ENCODE results near the gene NAIF1.
"Not testable (repeated sequence)": the region's sequence is repeated elsewhere in the genome, so short reads cannot be mapped to it uniquely, and the experiment has no call there.

NAIF1 gene

DNA sequence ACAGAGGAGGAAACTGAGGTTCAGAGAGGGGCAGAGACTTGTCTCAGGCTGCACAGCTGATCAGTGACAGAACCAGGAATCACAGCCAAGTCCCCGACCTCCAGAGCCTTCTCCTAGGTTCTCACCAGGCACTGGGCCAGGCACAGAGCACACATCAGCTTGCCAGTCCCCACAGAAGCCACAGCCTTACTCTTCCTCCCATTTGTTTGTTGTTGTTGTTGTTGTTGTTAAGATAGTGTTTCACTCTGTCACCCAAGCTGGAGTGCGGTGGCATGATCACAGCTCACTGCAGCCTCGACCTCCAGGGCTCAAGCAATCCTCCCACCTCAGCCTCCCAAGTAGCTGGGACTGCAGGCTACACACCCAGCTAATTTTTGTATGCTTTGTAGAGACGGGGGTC is 41.4 kb downstream of the NAIF1 start:
- no peak for DNase-seq

DNA sequence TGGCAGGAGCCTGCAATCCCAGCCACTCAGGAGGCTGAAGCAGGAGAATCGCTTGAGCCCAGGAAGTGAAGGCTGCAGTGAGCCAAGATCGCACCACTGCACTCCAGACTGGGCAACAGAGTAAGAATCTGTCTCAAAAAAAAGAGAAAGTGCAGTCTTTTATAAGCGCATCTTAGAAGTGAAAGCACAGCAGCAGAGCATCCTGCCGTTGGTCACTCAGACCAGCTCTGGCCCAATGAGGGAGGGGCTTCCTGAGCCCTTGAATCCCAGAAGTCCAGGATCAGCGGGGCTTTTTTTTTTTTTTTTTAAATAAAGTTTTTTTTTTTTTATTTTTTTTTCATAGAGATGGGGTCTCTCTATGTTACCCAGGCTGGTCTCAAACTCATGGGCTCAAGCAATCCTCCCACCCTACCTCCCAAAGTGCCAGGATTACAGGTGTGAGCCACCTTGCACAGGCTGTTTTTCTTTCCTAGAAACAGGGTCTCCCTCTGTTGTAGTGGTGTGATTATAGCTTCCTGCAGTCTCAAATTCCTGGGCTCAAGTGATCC is 42.3 kb downstream of the NAIF1 start:
- no peak for DNase-seq

DNA sequence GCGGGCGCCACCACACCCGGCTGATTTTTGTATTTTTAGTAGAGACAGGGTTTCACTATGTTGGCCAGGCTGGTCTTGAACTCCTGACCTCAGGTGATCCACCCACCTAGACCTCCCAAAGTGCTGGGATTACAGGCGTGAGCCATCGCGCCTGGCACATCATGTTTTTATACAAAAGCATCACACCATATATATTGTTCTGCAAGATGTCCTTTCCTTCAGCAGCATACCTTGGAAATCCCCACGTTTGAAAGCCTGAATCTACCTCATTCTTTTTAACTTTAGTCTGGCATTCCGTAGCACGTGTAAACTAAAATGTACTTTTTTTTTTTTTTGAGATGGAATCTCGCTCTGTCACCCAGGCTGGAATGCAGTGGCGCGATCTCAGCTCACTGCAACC is 43.4 kb downstream of the NAIF1 start:
- DNase-seq = not testable (repeated sequence)

DNA sequence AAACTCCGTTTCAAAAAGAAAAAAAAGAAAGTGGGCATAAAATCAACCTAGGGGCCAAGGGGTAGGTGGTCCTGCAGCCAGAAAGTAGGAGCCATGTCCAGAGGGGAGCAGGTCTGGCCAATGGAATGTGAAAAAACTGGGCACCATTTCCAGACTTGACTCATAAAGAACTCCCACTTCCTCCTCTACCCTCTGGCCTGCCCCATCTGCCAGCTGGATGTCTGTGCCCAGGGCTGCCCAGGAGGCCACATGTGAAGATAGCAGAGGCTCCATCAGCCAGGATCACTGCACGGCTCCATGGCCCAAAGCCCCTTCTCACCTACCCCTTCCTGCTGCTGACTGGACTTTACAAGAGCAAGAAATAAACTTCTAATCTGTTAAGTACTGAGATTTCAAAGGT is 44.2 kb downstream of the NAIF1 start:
- DNase-seq = no peak

DNA sequence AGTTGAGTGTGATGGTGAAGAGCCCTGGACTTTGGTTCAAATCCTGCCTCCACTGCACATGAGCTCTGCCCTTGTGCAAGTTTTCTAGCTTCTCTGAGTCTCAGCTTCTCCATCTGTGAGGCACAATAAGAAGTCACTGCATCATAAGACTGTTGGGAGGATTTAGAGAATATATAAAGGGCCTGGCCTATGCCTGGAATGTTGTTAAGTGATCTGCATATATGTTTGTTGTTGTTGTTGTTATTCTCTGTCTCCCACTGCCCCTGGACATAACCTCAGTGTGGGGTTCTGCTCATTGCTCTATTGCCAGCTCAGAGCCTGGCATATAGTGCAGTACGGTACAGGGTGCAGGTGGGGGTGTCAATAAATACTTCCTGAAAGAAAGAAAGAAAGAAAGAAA is 46.0 kb downstream of the NAIF1 start:
- DNase-seq = no peak

DNA sequence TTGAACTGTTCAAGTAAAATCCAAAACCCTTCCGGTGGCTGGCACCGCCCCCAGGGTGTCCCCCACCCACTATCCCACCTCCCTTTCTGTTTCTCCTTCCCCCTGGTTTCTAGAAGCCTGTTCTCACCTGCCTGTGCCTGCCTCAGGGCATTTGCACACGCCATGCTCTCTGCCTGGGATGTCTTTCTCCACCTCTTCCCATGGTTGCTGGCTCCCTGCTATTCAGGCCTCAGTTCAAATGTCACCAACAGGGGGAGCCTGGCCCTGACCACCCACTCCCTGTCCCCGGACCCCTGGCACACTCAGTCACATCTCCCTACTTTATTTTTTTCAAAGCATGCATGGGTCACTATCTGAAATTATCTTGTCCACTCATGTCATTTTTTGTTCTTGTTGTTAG is 46.4 kb downstream of the NAIF1 start:
- DNase-seq = no peak

DNA sequence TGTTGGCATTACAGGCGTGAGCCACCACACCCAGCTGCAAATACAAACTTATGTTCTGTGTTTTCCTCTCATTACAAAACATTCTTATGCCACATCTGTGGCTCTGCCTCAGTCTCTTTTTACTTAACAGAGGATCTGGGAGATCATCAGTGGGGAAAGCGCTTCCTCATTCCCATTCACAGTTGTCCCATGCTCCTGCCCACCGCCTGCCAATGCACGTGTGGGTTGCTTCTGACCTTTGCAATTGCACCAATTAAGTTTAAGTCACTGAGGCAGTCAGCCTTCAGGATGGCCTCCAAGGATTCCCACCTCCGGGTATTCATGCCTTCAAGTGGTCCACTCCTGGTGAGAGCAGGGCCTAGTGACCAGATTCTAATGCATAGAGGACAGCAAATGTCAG is 51.4 kb downstream of the NAIF1 start:
- DNase-seq = no peak
